Renal cortex interstitium (tissue), 11 donors: ENCODE results near the gene ACVR1B. TPM values are rescaled to one million over a fixed set of nuclear protein-coding genes. Genes with fewer than 3 reads are reported as not detected.

Experiments used
- DNase-seq, 11 donors: peaks; one replicate each; pipeline ENCODE4 v3.0.0-alpha.2; 2013; ENCODE audit warnings: low read depth in 9 of 11, low spot score in 4 of 11; ENCODE audit errors: extremely low read depth in 1 of 11
- polyA plus RNA-seq, 3 donors: library from polyadenylated mRNA; unstranded; fragments of 120-200 nt; gene quantifications; one replicate each; pipeline ENCODE4 v1.2.1, GENCODE V29; 2013; ENCODE audit not compliant: insufficient read length in 3 of 3

ACVR1B gene
- polyA plus RNA-seq, 3 donors, result 52.6 to 59.3 (median 54.1) TPM

GRCh38 chr12:52007982-52008510 is 56.5 kb downstream of the ACVR1B start:
- DNase-seq, result no peak

GRCh38 chr12:52009081-52009751 is 57.7 kb downstream of the ACVR1B start:
- no peak for DNase-seq

GRCh38 chr12:52010152-52010622 is 58.7 kb downstream of the ACVR1B start:
- DNase-seq, result peak in 7 of 11 donors; percentile 62 to 91 (median 82)

GRCh38 chr12:52010692-52011601 is 59.4 kb downstream of the ACVR1B start:
- DNase-seq, result no peak

- no peak for DNase-seq
These were observed 60.2 kb downstream of the ACVR1B start for GRCh38 chr12:52011602-52012214.

GRCh38 chr12:52013626-52014310 is 62.3 kb downstream of the ACVR1B start:
- no peak for DNase-seq

GRCh38 chr12:52014567-52015530 is 63.4 kb downstream of the ACVR1B start:
- no peak for DNase-seq

- no peak for DNase-seq
These were observed 64.1 kb downstream of the ACVR1B start for GRCh38 chr12:52015532-52016041.

GRCh38 chr12:52018433-52019112 is 67.1 kb downstream of the ACVR1B start:
- DNase-seq, result no peak

GRCh38 chr12:52019113-52019770 is 67.7 kb downstream of the ACVR1B start:
- no peak for DNase-seq

GRCh38 chr12:52020539-52021336 is 69.2 kb downstream of the ACVR1B start:
- DNase-seq, result no peak

- no peak for DNase-seq
These were observed 71.3 kb downstream of the ACVR1B start for GRCh38 chr12:52022841-52023181.

- no peak for DNase-seq
These were observed 71.9 kb downstream of the ACVR1B start for GRCh38 chr12:52023182-52023975.

- no peak for DNase-seq
These were observed 72.6 kb downstream of the ACVR1B start for GRCh38 chr12:52023976-52024688.

GRCh38 chr12:52024845-52025230 is 73.3 kb downstream of the ACVR1B start:
- DNase-seq, result no peak
